Neural cell (in vitro differentiated cells): ENCODE measurements around the gene TNS3. TPM values are rescaled to one million over a fixed set of nuclear protein-coding genes. Genes with fewer than 3 reads are reported as not detected.

Source experiments
- H2AFZ ChIP-seq: fragments of 200-600, 300-800 bp; sonication (generic), shearing (Covaris generic); 2 replicates; pipeline ENCODE4 v1.6.0; 2014; ENCODE audit warnings: low read depth, mild to moderate bottlenecking, antibody characterized with exemption, low read length, moderate library complexity
- H3F3A ChIP-seq: fragments of 200-600 bp; shearing (Covaris generic); 2 replicates; pipeline ENCODE4 v1.6.1; 2016; ENCODE audit warnings: mild to moderate bottlenecking, moderate library complexity, mixed read lengths, antibody characterized with exemption, low read length; ENCODE audit not compliant: insufficient read depth, poor library complexity, severe bottlenecking
- H3K27ac ChIP-seq: fragments of 200-600, 300-800 bp; sonication (generic), shearing (Covaris generic); 2 replicates; pipeline ENCODE4 v1.5.1; 2014; ENCODE audit warnings: mild to moderate bottlenecking, low read length, moderate library complexity
- H3K27me3 ChIP-seq: fragments of 300-800, 200-600 bp; sonication (generic), shearing (Covaris generic); 2 replicates; pipeline ENCODE4 v1.6.0; 2014; ENCODE audit warnings: mild to moderate bottlenecking, low read depth, low read length, moderate library complexity; ENCODE audit not compliant: insufficient read depth
- H3K36me3 ChIP-seq: fragments of 300-800, 200-600 bp; sonication (generic), shearing (Covaris generic); 2 replicates; pipeline ENCODE4 v1.5.1; 2014; ENCODE audit warnings: mild to moderate bottlenecking, antibody characterized with exemption, low read length, moderate library complexity; ENCODE audit not compliant: insufficient read depth
- H3K4me2 ChIP-seq: fragments of 300-800, 200-600 bp; sonication (generic), shearing (Covaris generic); 2 replicates; pipeline ENCODE4 v1.6.0; 2014; ENCODE audit warnings: mild to moderate bottlenecking, low read length
- H3K4me3 ChIP-seq: fragments of 300-800, 200-600 bp; sonication (generic), shearing (Covaris generic); 2 replicates; pipeline ENCODE4 v1.5.1; 2014; ENCODE audit warnings: mild to moderate bottlenecking, low read length, moderate library complexity
- H3K79me2 ChIP-seq: fragments of 200-600 bp; shearing (Covaris generic); replicated peaks from 2 replicates; pipeline ENCODE4 v1.6.0; 2014; ENCODE audit warnings: mild to moderate bottlenecking, low read length, moderate library complexity; ENCODE audit not compliant: insufficient read depth
- H3K9ac ChIP-seq: fragments of 300-800, 200-600 bp; sonication (generic), shearing (Covaris generic); 2 replicates; pipeline ENCODE4 v1.6.1; 2016; ENCODE audit warnings: mild to moderate bottlenecking, low read length, mixed read lengths
- H3K9me2 ChIP-seq: fragments of 200-600 bp; shearing (Covaris generic); 2 replicates; pipeline ENCODE4 v1.6.1; 2016; ENCODE audit warnings: mild to moderate bottlenecking, low read length, mixed read lengths; ENCODE audit not compliant: insufficient read depth
- H3K9me3 ChIP-seq: fragments of 200-600, 300-800 bp; sonication (generic), shearing (Covaris generic); 2 replicates; pipeline ENCODE4 v1.6.1; 2016; ENCODE audit warnings: mild to moderate bottlenecking, mixed run types, low read length, moderate library complexity, mixed read lengths
- H4K20me1 ChIP-seq: fragments of 200-600 bp; shearing (Covaris generic); 2 replicates; pipeline ENCODE4 v1.6.1; 2016; ENCODE audit warnings: mild to moderate bottlenecking, mixed run types; ENCODE audit not compliant: insufficient read depth
- CTCF ChIP-seq: fragments of 450-650 bp; IDR thresholded peaks from 2 replicates; pipeline ENCODE4 v1.5.1; 2014; ENCODE audit warnings: antibody characterized with exemption, mild to moderate bottlenecking, moderate library complexity; ENCODE audit not compliant: poor library complexity, severe bottlenecking
- EP300 ChIP-seq: fragments of 450-650 bp; conservative IDR thresholded peaks from 2 replicates; pipeline ENCODE4 v1.6.1; 2014; ENCODE audit warnings: antibody characterized with exemption, mild to moderate bottlenecking, moderate library complexity; ENCODE audit not compliant: poor library complexity, severe bottlenecking
- EZH2 ChIP-seq: fragments of 200-600, 300-800 bp; shearing (Covaris generic), sonication (generic); IDR thresholded peaks from 2 replicates; pipeline ENCODE4 v1.6.1; 2014; ENCODE audit warnings: antibody characterized with exemption, low read length, borderline replicate concordance, mild to moderate bottlenecking; ENCODE audit not compliant: insufficient read depth, poor library complexity, severe bottlenecking
- MXI1 ChIP-seq: fragments of 450-650 bp; conservative IDR thresholded peaks from 2 replicates; pipeline ENCODE4 v1.6.1; 2014; ENCODE audit warnings: antibody characterized with exemption, mild to moderate bottlenecking; ENCODE audit not compliant: poor library complexity, severe bottlenecking
- POLR2AphosphoS5 ChIP-seq: IDR thresholded peaks from 2 replicates; pipeline ENCODE4 v1.6.1; 2012
- RAD21 ChIP-seq: fragments of 450-650 bp; conservative IDR thresholded peaks from 2 replicates; pipeline ENCODE4 v1.6.1; 2014; ENCODE audit warnings: antibody characterized with exemption, mild to moderate bottlenecking, moderate library complexity
- REST ChIP-seq: IDR thresholded peaks from 2 replicates; pipeline ENCODE4 v1.6.1; 2012; ENCODE audit warnings: borderline replicate concordance
- SMC3 ChIP-seq: fragments of 450-650 bp; conservative IDR thresholded peaks from 2 replicates; pipeline ENCODE4 v1.6.1; 2014; ENCODE audit warnings: antibody characterized with exemption, mild to moderate bottlenecking, moderate library complexity; ENCODE audit not compliant: poor library complexity
- TAF1 ChIP-seq: IDR thresholded peaks from 2 replicates; pipeline ENCODE4 v1.6.1; 2012; ENCODE audit warnings: low read depth
- polyA plus RNA-seq: library from polyadenylated mRNA; depleted of rRNA; stranded (reverse); fragments of >200 nt; gene quantifications from 2 replicates; pipeline ENCODE4 v1.2.3, GENCODE V29; 2014

The TNS3 gene
- polyA plus RNA-seq, 1 donor from 2014 or later: 0.58 TPM

GRCh38 chr7:47510786-47511185, 71.1 kb downstream of the TNS3 start:
- no peaks in the 10 kb centered on the region for H3K9me2 ChIP-seq
- H3K36me3 ChIP-seq: no peaks in the 10 kb centered on the region
- no peaks in the 10 kb centered on the region for H3K9me3 ChIP-seq
- H3K27ac ChIP-seq: no peak overlapping the region
- no peaks in the 10 kb centered on the region for H4K20me1 ChIP-seq
- H3K79me2 ChIP-seq: no peaks in the 10 kb centered on the region
- no peaks in the 10 kb centered on the region for H3F3A ChIP-seq
- no peak overlapping the region for H3K4me3 ChIP-seq
- no peak overlapping the region for H2AFZ ChIP-seq
- no peak overlapping the region for H3K9ac ChIP-seq
- no peaks in the 10 kb centered on the region for H3K27me3 ChIP-seq
- H3K4me2 ChIP-seq: no peak overlapping the region
- no peak for TF ChIP-seq RAD21
- no peak for TF ChIP-seq POLR2AphosphoS5
- no peak for TF ChIP-seq CTCF
- TF ChIP-seq TAF1: no peak
- no peak for TF ChIP-seq EP300
- no peak for TF ChIP-seq SMC3
- TF ChIP-seq REST: no peak
- TF ChIP-seq MXI1: no peak
- no peak for TF ChIP-seq EZH2

GRCh38 chr7:47510192-47510591, 71.7 kb downstream of the TNS3 start:
- H3K79me2 ChIP-seq: no peaks in the 10 kb centered on the region

More at GRCh38 chr7:47510192-47510591, 71.7 kb downstream of the TNS3 start:
- H3K27ac ChIP-seq: no peak overlapping the region
- H3K9ac ChIP-seq: no peak overlapping the region
- H3K9me2 ChIP-seq: no peaks in the 10 kb centered on the region
- no peak overlapping the region for H2AFZ ChIP-seq
- no peaks in the 10 kb centered on the region for H4K20me1 ChIP-seq
- no peak for TF ChIP-seq RAD21
- no peak for TF ChIP-seq EZH2
- no peak for TF ChIP-seq SMC3
- TF ChIP-seq EP300: no peak
- TF ChIP-seq CTCF: no peak
- no peak for TF ChIP-seq TAF1
- no peak for TF ChIP-seq REST
- no peak for TF ChIP-seq MXI1
- H3K36me3 ChIP-seq: no peaks in the 10 kb centered on the region
- no peaks in the 10 kb centered on the region for H3F3A ChIP-seq
- H3K27me3 ChIP-seq: no peaks in the 10 kb centered on the region
- H3K4me3 ChIP-seq: no peak overlapping the region
- H3K4me2 ChIP-seq: no peak overlapping the region
- no peaks in the 10 kb centered on the region for H3K9me3 ChIP-seq
